A172 (cell line): ENCODE measurements around the gene ZBTB43. TPM values are rescaled to one million over a fixed set of nuclear protein-coding genes. Genes with fewer than 3 reads are reported as not detected.
"Not testable (repeated sequence)": the region's sequence is repeated elsewhere in the genome, so short reads cannot be mapped to it uniquely, and the experiment has no call there.

Experiments used
- DNase-seq: peaks from one replicate; pipeline ENCODE4 v3.0.0-alpha.2; 2015; ENCODE audit warnings: low spot score
- total RNA-seq: library from RNA; depleted of rRNA; stranded (reverse); fragments of >200 nt; shearing (Covaris generic); gene quantifications from 2 replicates; pipeline ENCODE4 v1.2.3, GENCODE V29; 2014; rRNA removed

The ZBTB43 gene, protein sequence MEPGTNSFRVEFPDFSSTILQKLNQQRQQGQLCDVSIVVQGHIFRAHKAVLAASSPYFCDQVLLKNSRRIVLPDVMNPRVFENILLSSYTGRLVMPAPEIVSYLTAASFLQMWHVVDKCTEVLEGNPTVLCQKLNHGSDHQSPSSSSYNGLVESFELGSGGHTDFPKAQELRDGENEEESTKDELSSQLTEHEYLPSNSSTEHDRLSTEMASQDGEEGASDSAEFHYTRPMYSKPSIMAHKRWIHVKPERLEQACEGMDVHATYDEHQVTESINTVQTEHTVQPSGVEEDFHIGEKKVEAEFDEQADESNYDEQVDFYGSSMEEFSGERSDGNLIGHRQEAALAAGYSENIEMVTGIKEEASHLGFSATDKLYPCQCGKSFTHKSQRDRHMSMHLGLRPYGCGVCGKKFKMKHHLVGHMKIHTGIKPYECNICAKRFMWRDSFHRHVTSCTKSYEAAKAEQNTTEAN
- 13.3 and 15.0 TPM in 2 replicates for total RNA-seq

DNA sequence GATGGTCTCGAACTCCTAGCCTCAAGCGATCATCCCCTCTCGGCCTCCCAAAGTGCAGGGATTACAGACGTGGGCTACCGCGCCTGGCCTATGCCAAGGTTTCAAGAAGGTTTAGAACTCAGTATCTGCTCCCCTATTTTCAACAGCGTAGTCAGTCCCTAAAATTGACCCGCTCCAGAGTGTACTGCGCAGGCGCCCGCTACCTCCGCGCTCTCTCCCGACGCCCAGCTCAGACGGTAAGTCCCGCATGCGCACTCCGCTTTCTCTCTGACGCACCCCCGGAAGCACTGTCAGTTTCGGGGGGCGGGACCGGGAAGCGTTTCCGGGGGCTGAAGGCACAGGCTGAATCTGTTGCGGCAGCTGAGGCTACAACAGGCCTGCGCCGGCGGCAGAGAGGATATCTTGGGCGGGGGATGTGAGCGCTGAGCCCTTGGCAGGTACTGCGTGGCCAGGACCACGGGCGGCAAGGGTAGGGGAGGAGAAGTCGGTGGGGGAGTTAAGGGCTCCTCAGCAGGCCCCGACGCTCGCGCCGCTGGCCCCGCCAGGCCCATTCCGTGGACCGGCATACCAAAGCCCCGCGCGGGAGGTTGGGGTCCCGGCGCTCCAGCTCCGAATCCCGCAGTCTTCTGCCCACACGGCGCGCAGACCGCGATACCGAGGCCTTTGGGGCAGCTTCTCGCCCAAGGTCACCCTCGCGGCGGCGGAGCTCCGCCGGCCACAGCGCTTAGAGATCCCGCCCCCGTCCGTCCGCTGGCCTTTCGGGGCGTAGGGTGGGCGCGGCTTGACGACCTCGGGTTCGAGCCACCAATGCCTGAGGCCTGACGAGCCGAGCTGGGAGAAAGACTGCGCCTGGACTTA lies at the start of gene ZBTB43:
ZBTB43 (plus strand) TSS at position 345 of the 858 bp plus-strand sequence. CDS start 27,470 bp downstream, outside the sequence.
- peak; percentile 95 for DNase-seq

DNA sequence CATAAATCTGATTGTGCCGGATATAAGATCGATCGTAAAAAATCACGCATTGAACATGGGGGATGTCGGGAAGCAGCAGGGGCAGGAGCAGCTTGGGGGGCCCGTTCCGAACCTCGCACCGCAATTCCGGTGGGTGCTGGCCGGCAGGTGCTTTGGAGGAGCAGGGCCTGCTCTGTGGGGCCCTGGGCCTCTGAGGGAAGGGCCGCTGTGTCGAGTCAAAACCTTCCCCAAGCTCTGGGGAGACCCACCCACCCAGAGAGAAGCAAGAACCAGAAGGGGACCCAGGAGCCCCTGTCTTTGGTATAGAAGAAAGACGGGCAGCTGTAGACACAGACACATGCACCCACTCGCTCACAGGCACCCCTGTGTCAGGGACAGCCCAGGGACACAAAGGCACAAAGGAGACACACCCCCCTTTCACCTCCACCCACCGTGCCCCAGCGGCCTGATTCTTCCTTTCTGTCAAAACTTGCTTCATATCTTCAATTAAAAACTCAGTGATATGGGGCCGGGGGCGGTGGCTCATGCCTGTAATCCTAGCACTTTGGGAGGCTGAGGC lies 49.4 kb upstream of the ZBTB43 start:
- no peak for DNase-seq

DNA sequence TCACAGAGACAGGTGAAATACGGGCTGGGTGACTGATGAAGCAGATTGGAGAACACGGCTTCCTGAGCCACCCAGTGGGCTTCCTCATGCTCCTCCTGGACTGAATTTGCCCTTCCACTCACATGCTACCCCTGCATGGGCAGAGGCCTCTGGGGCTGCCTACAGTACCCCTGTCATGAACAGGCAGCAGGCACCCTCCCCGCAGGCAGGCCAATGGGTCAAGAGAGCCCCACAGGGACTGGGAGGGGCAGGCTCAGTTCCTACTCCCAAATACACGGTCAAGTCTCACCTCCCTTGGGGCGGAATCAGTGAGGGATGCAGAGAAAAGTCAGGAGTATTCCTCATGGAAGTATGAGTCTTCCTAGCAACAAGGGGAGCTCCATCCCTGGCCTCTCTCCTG lies 48.6 kb upstream of the ZBTB43 start:
- DNase-seq = no peak

DNA sequence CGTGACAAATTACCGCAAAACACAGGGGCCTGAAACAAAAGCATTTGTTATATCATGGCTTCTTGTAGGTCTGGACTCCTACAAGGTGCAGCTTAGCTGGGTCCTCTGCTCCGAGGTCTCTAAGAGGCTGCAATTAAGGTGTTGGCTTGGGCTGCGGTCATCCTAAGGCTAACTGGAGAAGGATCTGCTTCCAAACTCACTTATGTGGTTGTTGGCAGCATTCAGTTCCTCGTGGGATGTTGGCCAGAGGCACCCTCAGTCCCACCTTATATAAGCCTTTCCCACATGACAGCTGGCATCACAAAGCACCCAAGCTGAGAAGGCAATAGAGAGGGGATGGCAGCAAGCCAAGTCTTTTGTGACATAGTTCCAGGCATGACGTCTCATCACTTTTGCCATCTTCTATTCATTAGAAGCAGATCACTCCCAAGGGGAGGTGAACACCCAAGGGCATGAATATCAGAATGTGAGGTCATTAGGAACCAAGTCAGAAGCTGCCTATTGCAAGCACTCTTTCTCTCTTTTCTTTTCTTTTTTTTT lies 47.9 kb upstream of the ZBTB43 start:
- DNase-seq = no peak

DNA sequence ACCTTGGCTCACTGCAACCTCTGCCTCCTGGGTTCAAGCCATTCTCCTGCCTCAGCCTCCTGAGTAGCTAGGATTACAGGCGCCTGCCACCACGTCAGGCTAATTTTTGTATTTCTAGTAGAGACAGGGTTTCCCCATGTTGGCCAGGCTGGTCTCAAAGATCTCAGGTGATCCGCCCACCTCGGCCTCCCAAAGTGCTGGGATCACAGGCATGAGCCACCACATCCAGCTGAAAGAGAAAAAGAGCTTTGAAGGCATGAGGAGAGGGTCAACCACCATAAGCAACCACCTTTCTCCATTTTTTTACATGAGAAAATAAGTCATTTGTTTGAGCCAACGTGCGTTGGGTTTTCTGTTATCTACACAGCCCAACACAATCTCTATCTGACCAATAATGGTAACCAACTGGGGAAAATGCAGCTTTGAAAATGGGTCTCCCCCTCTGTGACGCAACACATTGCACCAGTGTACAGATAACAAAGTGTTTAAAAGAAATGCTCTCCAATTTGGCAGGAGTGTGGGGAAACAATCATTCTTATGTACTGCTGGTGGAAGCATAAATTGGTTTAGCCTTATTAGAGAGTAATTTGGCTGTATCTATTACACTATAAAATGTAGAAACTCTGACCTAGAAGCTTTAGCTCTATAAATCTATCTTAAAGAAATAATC lies 45.8 kb upstream of the ZBTB43 start:
- DNase-seq = no peak

DNA sequence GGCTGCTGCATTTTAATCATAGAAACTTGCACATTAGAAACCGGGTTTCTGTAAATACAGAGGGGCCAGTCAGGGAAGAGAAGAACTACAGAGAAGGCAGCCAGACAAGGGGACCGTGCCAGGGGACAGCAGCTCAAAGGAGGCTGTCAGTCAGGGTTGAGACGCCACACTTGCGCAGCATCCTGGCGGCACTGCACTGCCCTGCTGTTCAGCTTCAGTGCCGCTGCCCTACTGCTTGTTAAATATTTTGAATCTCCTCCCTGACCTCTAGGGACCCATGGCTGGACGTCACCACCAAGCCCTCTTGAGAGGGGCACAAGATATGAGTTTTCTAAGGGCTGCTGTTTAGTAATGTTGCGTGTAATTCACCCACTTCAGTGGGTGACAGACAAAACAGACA lies 43.6 kb upstream of the ZBTB43 start:
- no peak for DNase-seq

DNA sequence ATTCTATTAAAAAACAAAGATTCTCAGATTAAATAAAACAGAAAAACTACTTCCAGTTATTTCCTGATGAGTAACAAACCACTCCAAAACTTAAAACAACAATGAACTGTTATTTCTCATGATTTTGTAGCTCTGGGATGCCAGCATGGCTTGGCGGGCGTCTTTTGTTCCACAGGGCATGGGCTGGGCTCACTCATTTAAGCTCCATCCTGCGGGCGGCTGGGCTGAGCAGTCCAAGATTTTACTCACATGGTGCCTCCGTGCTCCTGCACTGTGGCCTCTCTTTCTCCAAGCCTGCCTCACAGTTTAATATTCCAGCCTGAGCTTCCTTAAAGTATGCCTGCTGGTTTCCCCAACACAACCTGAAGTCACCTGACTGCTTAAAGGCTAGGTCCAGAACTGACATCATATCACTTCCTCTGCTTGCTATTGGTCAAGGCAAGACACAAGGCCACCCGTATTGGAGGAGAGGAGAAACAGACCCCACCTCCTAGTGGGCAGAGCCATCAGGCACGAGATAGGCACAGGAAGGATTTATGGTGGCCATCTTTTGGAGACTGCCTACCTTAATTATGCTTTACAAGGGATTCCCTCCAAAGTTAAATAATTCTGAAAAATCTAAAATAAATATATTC lies 41.6 kb upstream of the ZBTB43 start:
- peak; percentile 90 for DNase-seq

DNA sequence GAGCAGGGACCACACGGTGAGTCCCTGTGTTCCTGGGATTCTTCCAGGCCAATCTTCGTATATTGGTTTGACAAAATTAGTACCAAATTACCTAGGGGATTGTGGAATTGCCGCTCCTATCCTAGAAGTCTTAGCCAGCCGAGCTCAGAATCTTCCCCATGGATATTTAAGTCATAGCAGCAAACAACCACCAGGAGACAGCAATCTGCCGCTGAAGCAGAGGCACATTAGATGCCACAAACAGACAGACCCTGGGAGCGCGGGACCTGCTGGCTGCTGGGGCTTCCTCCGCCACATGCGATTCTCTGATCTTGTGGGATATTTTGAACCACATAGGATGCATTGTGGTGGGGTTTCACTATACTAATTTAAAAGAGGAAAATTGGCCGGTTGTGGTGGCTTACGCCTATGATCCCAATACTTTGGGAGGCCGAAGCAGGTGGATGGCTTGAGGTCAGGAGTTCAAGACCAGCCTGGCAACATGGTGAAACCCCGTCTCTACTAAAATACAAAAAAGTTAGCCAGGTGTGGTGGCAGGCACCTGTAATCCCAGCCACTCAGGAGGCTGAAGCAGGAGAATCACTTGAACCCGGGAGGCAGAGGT lies 31.7 kb upstream of the ZBTB43 start:
- DNase-seq = no peak

DNA sequence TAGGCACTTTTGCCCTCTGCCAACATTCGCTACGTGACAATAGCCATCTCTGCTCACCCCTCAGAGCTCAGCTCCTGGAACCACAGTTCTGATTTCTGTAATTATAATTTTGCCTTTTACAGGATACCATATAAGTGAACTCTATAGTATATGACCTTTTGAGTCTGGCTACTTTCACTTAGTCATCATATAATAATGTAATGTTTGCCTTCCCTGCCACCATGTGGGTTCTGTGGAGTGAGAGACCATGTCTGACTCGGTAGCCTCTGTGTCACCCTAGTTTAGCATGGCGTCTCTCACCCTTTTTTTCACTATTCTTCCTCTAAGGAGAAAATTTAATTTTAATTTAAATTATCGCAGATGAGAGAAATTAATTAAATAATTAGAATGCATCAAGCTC lies 28.9 kb upstream of the ZBTB43 start:
- no peak for DNase-seq

DNA sequence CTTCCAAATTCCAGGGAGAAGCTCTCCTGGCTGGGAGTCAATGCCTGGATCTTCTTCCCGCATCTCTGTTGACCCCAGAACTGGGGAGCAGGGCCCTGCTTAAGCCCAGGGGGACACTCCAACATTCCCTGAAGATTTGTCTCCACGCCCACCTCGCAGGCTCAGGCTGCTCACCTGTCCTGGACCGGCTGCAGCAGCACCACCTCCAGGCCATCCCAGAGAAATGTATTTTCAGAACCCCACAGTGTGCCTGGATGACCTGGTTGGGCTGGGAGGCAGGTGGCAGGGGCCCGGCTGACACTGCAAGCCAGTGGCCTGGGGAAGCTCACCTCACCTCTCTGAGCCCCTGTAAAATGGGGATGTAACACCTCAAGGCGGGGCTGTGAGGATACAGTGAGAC lies 27.1 kb upstream of the ZBTB43 start:
- no peak for DNase-seq

DNA sequence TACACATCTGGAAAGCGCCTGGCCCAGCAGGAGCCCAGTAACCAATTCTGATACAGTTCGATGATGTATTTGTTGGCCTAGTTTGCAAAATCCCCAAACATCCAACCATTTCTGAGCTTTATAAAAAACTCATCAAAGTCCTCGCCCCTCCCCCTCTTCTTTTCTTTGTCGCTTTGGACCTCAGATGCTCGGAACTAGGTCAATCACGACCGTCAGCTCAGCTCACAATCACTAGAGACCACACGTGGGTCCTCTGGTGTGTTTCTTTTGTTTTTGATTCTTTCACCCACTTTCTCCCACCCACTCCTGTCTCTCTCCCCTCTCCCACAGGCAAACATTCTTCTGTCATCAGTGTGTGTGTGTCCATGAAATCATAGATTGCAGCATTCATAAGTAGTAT lies 26.7 kb upstream of the ZBTB43 start:
- no peak for DNase-seq

DNA sequence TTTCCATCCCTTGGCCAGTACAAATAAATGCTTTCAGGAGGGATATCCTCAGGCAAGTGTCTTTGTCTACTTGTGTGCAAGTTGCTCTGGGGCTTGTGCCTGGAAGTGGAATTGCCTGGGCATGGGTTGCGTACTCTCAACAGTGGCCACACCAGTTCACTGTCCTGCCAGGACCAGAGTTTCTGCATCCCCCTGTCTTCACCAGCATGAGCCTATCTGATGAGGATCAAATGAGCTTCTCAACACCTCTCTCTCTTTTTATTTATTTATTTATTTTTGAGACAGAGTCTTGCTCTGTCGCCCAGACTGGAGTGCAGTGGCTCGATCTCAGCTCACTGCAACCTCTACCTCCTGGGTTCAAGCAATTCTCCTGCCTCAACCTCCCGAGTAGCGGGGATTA lies 26.1 kb upstream of the ZBTB43 start:
- DNase-seq = not testable (repeated sequence)

DNA sequence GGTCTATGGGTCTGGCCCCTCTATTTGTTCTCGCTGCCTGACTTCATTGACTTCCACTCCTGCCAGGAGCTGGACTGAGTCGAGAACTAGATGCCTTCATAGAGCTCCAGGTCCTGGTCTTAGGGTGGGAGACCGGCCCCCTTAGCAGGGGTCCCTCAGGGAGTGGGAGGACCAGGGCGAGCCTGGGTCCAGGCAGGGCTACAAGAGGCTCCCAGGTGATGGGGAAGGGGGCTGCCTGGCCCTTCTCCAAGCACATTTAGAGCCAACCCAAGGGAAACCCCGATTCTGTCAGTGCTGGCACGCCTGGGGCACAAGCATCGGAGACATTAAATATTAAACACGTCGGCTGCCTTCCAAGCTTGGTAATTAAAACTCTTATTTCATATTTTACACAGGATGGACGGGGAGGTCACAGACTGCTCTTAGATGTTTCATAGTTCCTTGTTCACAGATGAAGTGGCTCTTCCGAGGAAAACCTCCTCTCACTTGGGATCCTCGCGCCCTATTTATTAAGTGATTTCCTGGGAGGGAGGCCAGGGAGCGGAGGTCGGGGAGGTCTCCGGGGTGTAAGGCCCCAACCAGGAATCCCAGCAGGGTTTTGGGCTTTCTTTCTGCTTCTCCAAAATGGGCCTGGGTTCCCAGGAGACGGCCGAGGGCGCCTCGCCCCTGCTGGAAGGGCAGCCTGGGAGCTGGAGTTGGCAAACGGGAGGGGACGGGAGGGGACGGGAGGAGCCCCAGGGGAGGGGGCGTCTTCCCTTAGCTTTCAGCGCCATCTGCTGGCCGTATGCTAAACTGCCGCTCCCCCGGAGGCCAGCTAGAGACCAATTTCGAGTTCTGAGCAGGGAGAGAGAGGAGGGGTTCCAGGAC lies 23.4 kb upstream of the ZBTB43 start:
- DNase-seq = peak; percentile 84

DNA sequence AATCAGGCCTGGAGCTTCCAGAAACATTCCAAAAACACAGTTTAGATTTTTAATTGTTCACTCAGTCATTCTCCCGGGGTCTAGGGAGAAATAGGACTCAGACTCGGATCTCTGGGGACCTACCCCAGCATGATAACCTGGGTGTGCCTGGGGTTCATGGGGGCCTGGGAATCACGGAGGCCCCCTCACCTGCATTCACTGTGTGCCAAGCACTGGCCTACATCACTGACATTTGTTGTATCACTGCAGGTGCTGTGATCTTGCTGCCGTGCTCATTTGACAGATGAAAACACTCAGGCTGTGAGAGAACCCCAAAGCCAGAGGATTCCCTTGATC lies 22.8 kb upstream of the ZBTB43 start:
- DNase-seq = no peak

DNA sequence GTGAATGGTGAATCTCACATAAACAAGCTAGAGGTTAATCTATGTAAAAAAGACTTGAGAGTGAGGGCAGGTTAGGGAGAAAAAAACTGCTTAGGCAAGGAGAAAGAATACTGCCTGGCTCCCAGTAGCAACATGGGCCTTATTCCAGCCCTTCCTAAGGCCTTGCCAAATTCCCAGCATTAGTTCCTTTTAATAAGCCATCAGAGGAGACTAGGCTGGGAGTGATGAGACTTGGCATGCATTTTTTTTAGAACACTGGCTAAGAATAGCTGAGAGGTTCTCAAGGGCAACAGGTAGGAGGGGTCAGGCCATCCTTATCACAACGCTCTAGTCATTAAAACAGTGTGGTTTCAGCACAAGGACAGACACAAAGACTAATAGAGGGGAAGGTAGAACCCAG lies 20.9 kb upstream of the ZBTB43 start:
- DNase-seq = no peak

DNA sequence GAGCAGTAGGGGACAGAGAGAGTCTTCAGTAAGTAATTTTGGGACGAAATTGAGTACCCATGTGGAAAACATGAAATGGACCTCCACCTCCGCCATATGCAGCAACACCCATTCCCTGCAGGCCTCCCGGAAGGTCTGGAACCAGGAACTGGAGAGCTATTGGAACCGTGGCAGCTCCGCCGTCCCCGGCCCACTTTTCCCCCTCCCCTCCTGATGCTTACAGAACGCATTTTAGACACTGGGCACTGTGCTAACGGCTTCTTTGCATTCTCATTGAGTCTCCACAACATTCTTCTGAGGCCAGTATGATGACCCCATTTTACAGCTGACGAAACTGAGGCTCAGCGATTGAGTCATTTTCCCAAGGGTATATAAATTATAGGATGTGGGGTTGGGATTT lies 20.4 kb upstream of the ZBTB43 start:
- no peak for DNase-seq

DNA sequence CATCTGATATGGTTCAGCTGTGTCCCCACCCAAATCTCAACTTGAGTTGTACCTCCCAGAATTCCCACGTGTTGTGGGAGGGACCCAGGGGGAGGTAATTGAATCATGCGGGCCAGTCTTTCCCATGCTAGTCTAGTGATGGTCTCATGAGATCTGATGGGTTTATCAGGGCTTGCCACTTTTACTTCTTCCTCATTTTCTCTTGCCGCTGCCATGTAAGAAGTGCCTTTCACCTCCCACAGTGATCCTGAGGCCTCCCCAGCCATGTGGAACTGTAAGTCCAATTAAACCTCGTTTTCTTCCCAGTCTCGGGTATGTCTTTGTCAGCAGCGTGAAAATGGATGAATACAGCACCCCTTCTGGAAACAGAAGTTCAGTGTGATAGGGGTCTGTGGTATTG lies 20.0 kb upstream of the ZBTB43 start:
- DNase-seq = not testable (repeated sequence)

DNA sequence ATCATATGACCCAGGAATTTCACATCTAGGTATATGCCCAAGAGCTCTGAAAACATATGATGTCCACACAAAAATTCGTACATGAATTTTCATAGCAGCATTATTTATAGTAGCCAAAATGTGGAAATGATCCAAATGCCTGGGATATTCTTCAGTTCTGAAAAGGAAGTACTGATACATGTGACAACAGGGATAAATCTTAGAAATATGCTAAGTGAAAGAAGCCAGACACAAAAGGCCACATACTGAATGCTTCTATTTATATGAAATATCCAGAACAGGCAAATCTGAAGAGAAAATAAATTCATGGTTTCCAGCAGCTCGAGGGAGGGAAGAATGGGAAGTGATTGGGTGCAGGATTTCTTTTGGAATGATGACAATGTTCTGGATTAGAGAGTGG lies 16.8 kb upstream of the ZBTB43 start:
- no peak for DNase-seq

DNA sequence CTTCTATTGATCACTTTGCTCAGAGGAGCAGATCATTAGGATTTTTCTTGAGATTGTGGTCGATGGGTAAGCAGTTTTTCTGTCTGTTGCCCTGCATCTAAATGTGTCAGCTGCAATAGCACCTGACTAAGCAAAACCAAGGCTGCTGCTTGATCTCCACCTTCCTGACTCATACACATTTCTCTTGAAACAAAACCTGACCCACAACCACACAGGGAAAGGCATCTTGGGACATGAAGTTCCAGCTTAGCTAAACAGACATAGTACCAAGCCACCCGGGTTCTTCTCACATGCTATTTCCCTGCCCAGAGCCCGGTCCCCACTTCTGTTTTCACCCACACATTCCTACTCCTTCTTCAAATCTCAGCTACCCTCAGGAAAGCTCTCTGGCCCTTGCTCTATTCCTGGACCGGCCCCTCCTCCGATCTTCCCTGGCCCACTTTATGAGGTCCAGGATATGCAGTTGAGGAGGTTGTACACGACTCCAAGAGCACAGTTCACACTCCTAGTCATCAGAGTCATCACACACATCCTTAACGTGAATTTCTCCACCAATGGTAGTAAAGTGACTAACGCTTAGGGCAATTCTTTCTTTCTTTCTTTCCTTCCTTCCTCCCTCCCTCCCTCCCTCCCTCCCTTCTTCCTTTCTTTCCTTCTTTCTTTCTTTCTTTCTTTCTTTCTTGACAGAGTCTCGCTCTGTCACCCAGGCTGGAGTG lies 16.0 kb upstream of the ZBTB43 start:
- peak; percentile 82 for DNase-seq
